A673 (cell line): Measurements from ENCODE around the gene TEX22.

Experiments
- EZH2 ChIP-seq: fragments of 200-600 bp; sonication (generic); IDR thresholded peaks from 2 replicates; pipeline ENCODE4 v1.6.1; 2017; ENCODE audit warnings: borderline replicate concordance, low read depth, mild to moderate bottlenecking, mixed read lengths, antibody characterized with exemption, low read length; ENCODE audit not compliant: poor library complexity, severe bottlenecking
- TF ChIP-seq, protein P1 (sequence below): fragments of 300-800, 200-600 bp; sonication (generic); conservative IDR thresholded peaks from 2 replicates; pipeline ENCODE4 v1.5.1; 2017; ENCODE audit warnings: low read depth, mild to moderate bottlenecking, antibody characterized with exemption, low read length, moderate library complexity, mixed read lengths

DNA sequence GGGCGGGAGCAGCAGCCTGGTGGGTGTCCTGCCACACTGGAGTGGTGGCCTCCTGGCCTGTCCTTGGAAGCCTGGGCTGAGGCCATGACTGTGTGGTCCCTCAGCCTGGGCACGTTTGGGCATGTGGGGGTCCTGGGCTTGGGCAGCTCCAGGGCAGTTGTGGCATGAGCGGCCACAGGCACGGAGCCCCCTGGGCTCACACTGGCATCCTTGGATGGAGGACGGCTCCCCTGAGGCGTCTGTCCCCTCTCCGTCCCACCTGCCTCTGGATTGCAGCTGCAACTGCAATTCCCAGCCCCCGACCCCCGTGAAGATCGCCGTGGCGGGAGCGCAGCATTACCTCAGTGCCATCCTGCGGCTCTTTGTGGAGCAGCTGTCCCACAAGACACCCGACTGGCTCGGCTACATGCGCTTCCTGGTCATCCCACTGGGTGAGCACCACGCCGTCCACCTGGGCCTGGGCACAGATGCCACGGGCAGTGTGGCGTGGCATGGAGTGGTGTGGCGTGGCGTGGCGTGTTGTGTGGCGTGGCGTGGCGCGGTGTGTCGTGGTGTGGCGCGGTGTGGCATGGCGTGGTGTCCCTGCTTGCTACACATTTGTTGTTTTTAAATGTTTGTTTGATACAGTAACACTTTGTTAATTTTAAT lies 15.1 kb upstream of the TEX22 start:
- TF ChIP-seq, protein P1, sequence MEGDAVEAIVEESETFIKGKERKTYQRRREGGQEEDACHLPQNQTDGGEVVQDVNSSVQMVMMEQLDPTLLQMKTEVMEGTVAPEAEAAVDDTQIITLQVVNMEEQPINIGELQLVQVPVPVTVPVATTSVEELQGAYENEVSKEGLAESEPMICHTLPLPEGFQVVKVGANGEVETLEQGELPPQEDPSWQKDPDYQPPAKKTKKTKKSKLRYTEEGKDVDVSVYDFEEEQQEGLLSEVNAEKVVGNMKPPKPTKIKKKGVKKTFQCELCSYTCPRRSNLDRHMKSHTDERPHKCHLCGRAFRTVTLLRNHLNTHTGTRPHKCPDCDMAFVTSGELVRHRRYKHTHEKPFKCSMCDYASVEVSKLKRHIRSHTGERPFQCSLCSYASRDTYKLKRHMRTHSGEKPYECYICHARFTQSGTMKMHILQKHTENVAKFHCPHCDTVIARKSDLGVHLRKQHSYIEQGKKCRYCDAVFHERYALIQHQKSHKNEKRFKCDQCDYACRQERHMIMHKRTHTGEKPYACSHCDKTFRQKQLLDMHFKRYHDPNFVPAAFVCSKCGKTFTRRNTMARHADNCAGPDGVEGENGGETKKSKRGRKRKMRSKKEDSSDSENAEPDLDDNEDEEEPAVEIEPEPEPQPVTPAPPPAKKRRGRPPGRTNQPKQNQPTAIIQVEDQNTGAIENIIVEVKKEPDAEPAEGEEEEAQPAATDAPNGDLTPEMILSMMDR = no peak
- no peak for TF ChIP-seq EZH2
